Measurements from ENCODE around the gene CYTH4.

DNA sequence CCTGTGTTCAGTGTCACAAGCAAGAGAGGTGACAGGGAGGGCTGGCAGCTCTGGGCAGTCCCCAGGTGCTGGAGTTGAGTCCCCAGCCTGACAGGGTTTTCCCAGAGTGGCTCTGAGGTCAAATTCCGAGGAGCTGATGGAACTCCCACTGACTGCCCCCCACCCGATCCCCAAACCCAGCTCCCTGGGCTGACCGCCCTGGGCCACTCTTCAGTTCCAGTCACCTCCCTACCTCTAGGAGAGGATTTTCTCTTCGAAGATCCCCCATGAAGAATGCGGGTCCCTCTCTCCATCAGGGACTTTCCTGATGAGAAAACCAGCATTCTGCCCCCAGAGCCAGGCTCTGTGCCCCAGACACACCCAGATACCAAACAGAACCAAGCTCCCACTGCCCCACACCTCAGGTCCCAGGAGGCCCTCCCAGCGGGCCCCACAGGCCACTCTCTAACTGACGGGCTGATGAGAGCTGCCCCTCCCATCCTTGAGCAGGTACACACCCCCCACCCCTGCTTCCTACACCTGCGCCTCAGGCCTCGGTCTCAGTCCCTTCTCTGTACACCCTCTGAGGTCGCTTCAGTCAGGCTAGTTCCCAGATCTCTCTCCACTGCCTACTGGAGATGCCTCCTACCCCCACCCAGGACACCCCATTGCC, 26.1 kb upstream of the CYTH4 start:
- TF ChIP-seq CTCF (IDR thresholded peaks at IDR 0.05) = no peak
- TF ChIP-seq POLR2A (IDR thresholded peaks at IDR 0.05) = no peak

Data from stomach (tissue), 4 donors.